GM19025 (cell line): ENCODE results near the gene PSMA3.
"Not testable (repeated sequence)": the region's sequence is repeated elsewhere in the genome, so short reads cannot be mapped to it uniquely, and the experiment has no call there.

Source experiments
- ATAC-seq: cut with Tn5 transposase; IDR thresholded peaks from one replicate; pipeline ENCODE4 v1.9.1; 2021; ENCODE audit warnings: mild to moderate bottlenecking, low read depth, moderate library complexity; ENCODE audit not compliant: unreplicated experiment

The PSMA3 gene

DNA sequence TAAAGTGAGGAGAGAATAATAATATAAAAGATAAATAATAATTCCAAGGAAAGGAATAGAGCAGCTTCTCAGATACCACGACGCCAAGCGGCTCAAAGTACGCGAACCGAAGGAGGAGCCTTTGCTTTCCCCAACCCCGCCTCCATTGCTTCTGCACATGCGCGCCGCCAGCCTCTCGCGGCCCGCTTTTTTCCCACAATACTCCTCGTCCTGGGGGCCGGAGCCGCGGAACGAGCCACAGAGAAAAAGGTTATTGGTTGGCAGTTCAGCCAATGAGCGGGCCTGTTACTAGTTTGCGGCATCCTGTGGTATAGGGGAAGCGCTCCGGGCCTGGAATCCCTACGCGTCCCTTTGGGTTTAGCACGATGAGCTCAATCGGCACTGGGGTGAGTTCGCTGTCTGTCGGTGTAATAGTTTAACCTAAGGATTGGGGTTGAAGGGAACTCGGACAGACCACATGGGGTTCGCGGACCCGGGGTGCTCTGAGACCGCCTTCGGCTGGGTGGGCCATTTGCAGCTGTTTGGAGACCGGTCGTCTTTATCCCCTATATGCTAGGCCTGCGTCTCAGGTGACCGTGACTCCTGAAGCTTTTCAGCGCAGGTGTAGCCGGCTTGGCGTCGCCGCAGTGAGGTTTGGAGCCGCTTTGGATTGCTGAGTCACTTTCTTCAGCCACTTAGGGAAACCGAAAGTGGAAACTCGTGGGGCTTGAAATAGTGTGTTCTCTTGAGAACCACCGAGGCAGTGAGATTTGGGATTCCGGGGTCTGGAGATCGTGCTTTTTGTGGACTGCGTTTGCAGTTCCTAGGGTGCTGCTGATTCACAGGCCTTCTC lies at the start of gene PSMA3:
PSMA3 (plus strand) TSS at position 288 of the 832 bp plus-strand sequence; CDS start at position 366, 78 bp downstream.
- peak; percentile 90 for ATAC-seq

DNA sequence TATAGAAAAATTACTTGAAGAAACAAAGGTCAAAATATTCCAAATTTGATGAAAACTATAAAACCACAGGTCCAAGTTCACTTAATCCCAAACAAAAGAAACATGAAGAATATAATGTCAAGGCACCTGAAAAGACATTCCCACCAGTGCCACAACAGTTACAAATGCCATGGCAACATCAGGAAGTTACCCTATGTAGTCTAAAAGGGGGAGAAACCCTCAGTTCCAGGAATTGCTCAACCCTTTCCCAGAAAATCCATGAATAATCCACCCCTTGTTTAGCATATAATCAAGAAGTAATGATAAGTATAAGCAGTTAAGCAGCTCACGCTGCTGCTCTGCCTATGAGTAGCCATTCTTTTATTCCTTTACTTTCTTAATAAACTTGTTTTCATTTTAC lies 48.4 kb upstream of the PSMA3 start:
- no peak for ATAC-seq

DNA sequence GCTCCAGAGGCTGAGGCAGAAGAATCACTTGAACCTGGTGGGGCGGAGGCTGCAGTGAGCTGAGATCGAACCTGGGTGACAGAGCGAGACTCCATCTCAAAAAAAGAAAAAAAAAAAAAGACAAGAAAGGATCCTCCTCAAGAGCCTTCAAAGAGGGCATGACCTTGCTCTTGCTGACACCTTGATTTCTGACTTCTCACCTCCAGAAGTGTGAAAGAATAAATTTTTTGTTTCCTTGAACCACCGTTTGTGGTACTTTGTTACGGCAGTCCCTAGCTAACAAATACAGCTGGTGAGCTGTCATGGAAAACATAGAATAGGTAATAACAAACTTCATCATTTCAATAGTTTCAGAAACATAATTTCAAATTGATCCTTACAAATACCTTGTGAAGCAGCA lies 46.6 kb upstream of the PSMA3 start:
- no peak for ATAC-seq

DNA sequence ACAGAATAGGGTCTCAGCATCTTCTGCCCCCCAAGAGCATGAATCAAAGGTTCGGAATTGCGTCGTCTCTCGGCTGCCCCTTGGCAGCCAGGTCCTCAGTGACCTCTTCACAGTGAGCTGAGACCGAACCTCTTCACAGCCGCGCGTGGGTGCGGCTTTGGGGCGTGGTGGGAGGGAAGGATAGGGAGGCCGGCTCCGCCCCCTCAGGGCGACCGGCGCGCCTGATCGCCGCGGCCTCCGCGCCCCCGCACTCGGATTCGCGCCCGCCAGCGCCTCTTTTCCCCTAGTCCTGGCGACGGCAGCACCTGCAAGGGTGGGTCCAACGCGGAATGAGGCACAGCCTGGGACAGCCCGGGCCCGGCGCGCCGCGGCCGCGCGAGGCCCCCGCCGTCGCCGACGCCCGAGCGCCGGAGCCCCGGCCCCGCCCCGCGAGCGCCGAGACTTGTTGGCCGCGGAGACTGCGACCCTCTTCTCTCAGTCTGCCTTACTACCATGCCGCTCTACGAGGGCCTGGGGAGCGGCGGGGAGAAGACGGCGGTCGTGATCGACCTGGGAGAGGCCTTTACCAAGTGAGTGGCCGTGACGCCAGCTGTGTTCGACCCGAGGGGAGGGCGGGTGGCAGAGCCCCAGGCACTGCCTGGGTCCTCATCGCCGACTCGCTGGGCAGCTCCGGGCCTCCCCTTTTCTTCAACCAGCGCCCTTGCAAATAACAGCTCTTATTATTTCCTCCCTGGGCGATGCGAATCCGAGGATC lies 44.7 kb upstream of the PSMA3 start, which contains the start of gene ACTR10:
ACTR10 (plus strand) TSS at position 424 of the 754 bp plus-strand sequence; CDS start at position 493, 69 bp downstream.
- ATAC-seq = peak; percentile 93

DNA sequence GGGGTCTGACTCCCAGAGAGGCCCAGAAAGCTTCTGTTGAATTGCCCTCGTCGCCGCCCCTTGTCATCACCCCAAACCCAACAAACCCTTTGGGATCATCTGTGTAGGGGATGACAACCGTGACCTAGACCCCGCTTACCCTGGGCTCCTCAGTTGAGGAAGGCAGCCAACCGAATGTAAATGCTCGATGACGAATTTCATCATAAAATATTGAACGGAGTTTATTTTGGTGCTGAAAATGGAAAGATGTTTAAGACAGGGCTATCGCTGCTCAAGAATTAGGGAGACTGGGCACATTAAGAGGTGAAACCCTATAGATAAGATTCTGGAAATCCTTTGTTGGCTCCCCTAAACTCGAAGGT lies 44.2 kb upstream of the PSMA3 start:
- ATAC-seq = no peak

DNA sequence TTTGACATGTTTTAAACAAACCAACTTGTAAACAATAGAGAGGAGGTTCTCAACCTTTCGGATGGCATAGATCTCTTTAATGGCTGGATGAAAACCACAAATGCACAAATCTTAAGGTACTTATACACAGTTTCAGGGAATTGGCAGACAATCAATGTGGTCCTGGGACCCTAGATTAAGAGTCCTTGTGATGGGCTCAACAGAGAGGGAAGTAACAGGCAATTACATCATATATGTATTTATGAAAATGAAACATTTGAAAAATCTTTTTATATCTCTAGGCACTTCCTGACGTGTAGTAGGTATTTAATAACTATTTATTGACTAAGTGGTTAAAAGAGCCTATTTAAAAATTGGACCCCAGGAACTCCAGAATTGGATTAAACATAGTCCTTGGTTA lies 43.8 kb upstream of the PSMA3 start:
- no peak for ATAC-seq

DNA sequence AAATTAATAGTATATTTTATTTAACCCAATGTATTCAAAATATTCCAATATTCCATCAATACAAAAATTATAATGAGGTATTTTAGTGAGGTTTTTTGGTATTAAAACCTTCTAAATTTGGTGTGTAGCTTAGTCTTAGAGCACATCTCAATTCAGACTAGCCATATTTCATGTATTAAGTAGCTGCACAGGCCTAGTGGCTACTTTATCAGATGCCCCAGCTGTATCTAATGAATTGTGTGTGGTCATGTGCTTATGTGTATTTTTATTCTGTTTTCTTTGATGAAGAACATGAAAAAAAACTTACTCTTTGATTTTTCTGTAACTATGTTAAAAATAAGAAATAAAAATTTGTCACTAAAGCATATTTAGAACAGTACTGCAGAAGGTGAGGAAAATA lies 31.5 kb upstream of the PSMA3 start:
- no peak for ATAC-seq

DNA sequence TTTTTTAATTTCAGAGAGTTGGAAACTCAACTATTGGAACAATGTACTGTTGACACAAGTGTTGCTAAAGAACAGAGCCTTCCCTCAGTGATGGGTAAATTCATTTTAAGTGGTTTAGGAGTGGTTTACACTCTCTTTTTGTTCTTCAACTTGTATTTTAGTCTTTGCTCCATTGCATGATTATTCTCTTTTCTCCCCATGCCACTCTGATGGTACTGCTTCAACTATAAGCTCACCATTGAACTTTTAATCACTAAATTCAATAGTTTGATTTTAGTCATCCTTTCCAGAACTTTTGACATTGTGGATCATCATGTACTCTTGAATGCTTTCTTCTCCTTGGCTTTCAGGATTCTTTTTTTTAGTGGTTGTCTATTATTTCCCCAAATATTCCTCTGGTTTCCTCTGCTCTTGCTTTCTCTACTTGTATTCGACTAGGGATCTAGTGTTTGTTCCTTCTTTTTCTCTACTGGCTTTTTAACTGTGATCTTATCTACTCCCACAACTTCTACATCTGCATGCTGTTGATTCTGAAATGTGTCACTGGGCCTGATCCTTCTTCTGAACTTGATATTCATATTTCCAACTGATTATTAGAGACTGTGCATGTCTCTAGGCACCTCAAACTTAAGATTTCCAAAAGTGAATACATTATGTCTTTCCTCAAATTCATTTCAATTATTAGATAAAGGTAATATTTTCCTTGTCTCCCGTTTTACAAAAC lies 29.3 kb upstream of the PSMA3 start:
- ATAC-seq = no peak

DNA sequence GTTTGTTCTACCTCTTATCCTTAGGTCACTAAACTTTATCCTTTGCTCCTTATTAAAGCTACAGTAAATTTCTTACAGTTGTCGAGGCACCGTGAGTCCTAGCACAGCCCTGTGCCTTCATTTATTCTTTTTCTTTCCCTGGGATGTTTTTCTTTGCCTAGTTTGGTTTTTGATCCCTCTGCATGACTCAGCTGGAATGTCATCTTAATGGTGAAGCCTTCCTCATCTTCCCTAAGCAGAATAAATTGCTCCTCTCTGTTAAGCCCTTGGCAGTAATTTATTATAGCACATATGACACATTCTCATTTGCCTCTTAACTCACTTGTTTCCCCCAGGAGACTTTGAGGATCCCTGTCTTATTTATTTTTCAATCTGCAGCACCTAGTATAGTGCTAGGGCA lies 28.1 kb upstream of the PSMA3 start:
- no peak for ATAC-seq

DNA sequence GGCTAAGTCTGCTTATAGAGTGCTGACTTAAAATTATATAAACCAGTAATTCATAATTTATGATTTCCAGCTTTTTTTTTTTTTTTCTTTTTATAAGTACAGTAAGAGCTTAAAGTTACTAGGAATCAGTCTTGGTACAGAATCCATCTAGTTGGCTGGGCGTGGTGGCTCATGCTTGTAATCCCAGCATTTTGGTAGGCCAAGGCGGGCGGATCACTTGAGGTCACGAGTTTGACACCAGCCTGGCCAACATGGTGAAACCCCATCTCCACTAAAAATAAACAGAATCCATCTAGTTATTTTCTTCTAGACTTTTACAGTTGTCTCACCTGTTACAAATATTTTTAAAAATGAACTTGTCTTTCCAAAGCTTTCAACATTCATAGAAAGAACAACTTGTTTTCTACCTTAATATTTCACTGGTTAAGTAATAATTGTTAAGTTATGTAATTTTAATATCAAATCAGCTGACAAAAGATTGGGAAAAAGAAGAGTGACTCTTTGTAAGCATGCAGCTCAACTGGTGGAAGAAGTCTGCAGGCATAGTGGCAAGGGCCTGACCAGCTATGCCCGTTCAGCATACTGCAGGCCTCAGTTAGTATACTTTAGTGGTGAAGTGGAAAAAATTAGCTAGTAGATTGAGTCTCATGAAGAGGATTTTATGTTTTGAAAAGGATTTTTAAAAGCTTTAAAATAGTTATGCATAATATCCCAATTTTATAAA lies 17.4 kb upstream of the PSMA3 start:
- ATAC-seq = no peak

DNA sequence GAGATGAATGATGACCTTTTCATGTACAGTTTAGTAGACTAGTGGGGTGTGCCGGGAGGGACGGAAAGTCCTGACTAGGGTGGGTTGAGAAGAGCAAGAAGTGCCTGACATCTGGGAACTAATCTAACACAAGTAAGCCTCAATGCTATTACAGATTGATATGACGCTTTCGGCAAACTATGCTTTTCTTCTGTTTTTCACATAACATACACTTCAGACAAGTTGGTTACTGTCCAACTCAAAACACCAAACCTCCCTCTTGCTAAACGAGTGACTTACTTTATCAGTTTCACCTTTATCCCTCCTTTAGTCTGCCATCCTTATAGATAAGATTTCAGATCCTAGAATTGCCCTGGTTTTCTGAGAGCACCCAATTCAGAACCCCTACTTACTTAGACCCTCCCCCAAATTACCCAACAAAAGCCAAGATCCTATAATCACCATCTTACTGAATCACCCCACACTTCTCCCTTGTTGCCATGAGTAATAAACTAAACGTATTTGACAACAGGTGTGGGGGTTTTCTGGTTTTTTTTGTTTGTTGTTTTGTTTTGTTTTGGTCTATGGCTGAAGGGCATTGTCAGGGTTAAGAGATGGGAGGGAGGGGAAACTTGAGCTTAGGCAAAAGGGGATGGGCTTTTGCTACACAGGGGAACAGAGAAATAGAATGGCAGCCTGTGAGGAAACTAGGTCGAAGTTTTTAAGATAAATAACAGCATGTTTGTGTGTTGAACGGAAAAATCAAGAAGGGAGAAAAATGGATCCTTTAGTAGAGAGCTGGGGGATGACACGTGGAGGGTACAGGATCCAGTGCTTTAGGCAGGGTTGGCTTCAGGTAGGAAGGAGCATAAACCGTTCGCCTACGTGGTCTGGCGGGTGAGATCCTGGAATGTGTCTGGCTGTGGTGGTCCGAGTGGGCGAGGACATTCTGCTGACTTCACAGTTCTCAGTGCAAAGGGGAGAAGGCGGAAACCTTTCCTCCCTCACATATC lies 6.1 kb upstream of the PSMA3 start:
- ATAC-seq = no peak

DNA sequence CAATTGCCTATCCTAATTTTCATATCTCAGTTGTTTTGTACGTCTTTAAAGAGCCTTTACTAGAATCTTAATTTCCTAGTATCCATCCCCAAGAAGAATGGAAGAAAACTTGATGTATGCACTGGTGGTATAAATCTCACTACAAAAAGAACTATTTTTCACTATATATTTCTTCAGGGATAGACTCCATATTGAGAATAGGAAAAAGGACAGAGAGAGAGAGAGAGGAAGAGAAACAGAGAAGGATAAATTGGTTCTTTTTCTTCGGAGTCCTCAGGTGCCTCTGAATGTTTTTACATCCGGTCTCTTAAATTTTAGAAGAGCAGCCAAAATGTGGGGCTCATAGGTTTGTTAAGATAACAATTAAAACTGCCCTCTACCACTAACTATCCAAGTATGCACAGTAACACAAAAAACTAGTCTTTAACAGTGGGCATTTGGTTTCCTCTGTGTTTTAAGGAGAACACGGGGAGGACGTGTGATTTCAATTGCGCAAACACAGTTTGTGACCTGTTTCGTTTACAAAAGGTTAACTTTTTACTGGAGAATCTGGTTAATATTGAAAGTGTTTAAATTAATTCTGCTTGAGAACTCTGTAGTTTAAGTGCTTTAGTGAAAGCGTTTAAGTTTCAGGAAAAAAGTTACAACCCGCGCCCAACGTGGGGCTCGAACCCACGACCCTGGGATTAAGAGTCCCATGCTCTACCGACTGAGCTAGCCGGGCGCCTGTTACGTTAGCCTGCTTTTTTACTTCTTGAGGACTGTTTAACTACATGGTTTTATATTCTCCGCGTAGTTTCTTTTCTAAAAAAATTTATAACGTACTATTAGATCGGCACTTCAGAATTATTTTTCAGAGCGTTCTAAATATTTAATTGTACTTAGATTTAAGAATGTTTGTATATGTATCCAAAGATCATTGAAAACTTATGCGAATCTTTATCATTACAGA lies 5.1 kb upstream of the PSMA3 start:
- ATAC-seq = no peak

DNA sequence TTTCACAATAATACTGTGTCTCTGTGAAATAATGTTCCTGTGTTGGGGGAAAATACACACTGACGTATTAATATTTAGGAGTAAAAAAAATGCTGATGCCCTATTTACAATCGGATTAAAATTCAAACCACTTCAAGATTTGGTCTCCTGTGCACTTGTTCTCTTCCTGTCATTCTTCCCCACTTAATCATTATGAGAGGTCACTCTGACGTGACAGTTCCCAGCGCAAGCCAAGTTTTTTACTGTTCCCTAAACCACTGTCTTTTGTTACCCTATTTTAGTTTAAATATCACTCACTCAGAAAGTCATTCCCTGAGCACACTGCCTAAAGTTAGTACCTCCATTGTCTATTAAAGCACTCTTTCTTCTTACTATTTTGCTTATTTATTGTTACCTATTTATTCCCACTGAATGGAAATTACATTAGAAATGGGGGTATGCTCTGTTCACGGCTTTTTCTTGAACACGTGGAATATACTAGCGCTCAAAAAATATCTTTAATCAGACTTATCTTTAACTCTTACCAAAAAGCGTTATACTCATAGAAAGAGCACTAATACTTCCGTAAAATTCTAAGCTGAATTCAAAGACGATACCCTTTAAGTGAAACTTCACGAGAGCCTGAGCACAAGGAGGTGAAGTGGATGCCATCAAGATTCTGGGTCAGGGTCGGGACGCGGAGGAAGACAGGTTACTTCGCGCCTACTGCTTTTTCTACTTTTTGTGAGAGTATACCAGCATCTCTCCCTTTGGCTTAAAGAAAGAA lies 670 bp upstream of the PSMA3 start:
- ATAC-seq = peak; percentile 18

DNA sequence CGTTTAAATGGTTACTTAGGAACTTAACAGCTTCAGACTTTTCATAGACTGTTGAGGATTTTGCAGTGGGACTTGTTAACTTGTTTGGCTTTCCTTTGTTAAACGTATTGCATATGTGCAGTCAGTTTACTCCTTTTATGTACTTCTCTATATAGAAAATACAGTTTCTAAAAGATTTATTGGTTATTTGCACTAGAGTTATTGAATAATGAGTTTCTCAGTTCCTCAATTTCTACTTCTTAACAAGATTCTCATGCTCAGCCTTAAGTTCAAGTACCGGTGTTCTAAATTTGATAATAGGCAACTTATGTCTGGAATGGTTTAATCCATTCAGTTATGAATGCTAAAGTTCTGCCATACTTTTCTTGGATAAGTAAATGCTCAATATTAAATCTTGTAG lies 919 bp downstream of the PSMA3 start:
- no peak for ATAC-seq

DNA sequence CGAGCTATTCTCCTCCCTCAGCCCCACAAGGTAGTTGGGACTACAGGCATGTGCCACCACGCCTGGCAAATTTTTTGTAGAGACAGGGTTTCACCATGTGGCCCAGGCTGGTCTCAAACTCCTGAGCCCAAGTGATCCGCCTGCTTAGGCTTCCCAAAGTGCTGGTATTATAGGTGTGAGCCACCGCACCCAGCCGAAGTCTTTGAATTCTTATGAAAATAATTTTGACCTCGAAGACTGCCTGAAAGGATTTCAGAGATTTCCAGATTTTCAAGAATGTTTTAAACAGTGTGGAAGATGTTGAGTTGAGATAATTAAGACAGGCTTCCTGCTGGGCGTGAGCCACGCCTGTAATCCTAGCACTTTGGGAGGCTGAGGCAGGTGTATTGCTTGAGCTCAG lies 5.0 kb downstream of the PSMA3 start:
- no peak for ATAC-seq

DNA sequence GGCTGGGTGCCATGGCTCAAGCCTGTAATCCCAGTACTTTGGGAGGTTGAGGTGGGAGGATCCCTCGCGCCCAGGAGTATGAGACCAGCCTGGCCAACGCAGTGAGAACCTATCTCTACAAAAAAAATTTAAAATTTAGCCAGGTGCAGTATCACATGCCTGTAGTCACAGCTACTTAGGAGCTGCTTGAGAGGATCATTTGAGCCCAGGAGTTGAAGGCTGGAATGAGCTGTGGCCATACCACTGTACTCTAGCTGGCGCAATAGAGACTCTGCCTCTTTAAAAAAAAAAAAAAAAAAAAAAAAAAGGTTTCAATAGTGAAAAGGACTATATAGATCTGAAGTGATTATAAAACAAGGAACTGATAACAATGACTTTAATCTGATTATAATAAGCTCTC lies 13.5 kb downstream of the PSMA3 start:
- no peak for ATAC-seq

DNA sequence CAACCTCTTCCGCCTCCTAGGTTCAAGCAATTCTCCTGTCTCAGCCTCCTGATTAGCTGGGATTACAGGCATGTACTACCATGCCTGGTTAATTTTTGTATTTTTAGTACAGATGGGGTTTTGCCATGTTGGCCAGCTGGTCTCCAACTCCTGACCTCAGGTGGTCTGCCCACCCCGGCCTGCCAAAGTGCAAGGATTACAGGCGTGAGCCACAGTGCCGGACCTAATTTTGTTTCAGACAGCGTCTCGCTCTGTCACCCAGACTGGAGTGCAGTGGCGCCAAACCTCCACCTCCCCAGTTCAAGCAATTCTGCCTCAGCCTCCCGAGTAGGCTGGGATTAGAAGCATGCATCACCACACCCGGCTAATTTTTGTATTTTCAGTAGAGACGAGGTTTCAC lies 17.4 kb downstream of the PSMA3 start:
- ATAC-seq = not testable (repeated sequence)
